HCT116 (cell line): ENCODE data around the gene SEC16B. TPM values are rescaled to one million over a fixed set of nuclear protein-coding genes. Genes with fewer than 3 reads are reported as not detected.

Experiments used
- ATAC-seq: fragments of 200-7000 bp; cut with Tn5 transposase; 2 replicates; pipeline ENCODE4 v1.9.1; 2020; ENCODE audit warnings: mild to moderate bottlenecking, moderate library complexity
- BruUV-seq: library from RNA; stranded (reverse); fragments of 400-500 nt; replicated peaks from 2 replicates; lab custom pipeline; 2021; lab: Mats Ljungman, UMichigan
- CTCF ChIA-PET: fragments of 300-600 bp; sonication (Branson Sonifier 250); formaldehyde crosslinking; loops from one replicate; lab custom pipeline; 2021; ENCODE audit warnings: antibody characterized with exemption; lab: Charles Lee
- POLR2A ChIA-PET: fragments of 300-600, 350-600 bp; sonication (Branson Sonifier 250); formaldehyde crosslinking; loops from one replicate; lab custom pipeline; 2021; ENCODE audit warnings: antibody characterized with exemption; lab: Charles Lee
- RAD21 ChIA-PET, 2 experiments: fragments of 300-600 bp; sonication (Branson Sonifier 250); formaldehyde crosslinking; loops; one replicate each; lab custom pipeline; 2023; ENCODE audit warnings: low total read pairs in 2 of 2; ENCODE audit not compliant: uncharacterized antibody in 2 of 2, unreplicated experiment in 2 of 2, low non-redundant PET in 1 of 2; lab: Charles Lee
- DNase-seq: peaks from one replicate; pipeline ENCODE4 v3.0.0-alpha.2; 2010; ENCODE audit warnings: low read depth, low spot score
- H2AFZ ChIP-seq: fragments of 200-600 bp; shearing (Covaris generic), sonication (generic); 2 replicates; pipeline ENCODE4 v1.6.1; 2017; ENCODE audit warnings: low read depth, mixed run types, mixed read lengths, antibody characterized with exemption, low read length; ENCODE audit not compliant: poor library complexity, severe bottlenecking
- H3K27ac ChIP-seq: 2 replicates; pipeline ENCODE4 v1.5.1; 2012; ENCODE audit warnings: low read depth, low read length
- H3K27me3 ChIP-seq: fragments of 200-600 bp; sonication (generic); 2 replicates; pipeline ENCODE4 v1.6.1; 2016; ENCODE audit warnings: mixed run types, low read length, mixed read lengths; ENCODE audit not compliant: insufficient read depth
- H3K36me3 ChIP-seq, 2 experiments: fragments of 200-500 bp in 1 of 2; fragments of 200-600 bp in 1 of 2; sonication (Bioruptor generic) in 1 of 2; sonication (generic) in 1 of 2; 2 replicates each; pipeline versions ENCODE4 v1.5.1 to v1.6.1; 2014 to 2016; ENCODE audit warnings: low read length in 2 of 2, inconsistent platforms in 1 of 2, mixed read lengths in 1 of 2, mixed run types in 1 of 2; ENCODE audit not compliant: insufficient read depth in 2 of 2, control insufficient read depth in 1 of 2
- H3K4me1 ChIP-seq, 2 experiments: fragments of 200-600 bp in 1 of 2; sonication (generic) in 1 of 2; 2 replicates each; pipeline versions ENCODE4 v1.5.1 to v1.6.1; 2012 to 2017; ENCODE audit warnings: low read length in 2 of 2, inconsistent platforms in 1 of 2, mild to moderate bottlenecking in 1 of 2, mixed read lengths in 1 of 2, mixed run types in 1 of 2, moderate library complexity in 1 of 2; ENCODE audit not compliant: insufficient read depth in 2 of 2, control insufficient read depth in 1 of 2
- H3K4me2 ChIP-seq: fragments of 200-600 bp; sonication (generic); 2 replicates; pipeline ENCODE4 v1.6.1; 2017; ENCODE audit warnings: mixed run types, low read length, mixed read lengths
- H3K4me3 ChIP-seq, 2 experiments: fragments of 200-600 bp in 1 of 2; sonication (generic) in 1 of 2; replicated peaks in 1 of 2; 2 replicates each; pipeline ENCODE4 v1.5.1; 2011 to 2016; ENCODE audit warnings: low read length in 2 of 2, control low read depth in 1 of 2, low read depth in 1 of 2, mild to moderate bottlenecking in 1 of 2, mixed read lengths in 1 of 2, mixed run types in 1 of 2
- H3K79me2 ChIP-seq: fragments of 200-600 bp; sonication (generic); 2 replicates; pipeline ENCODE4 v1.6.1; 2017; ENCODE audit warnings: mild to moderate bottlenecking, mixed run types, low read length, moderate library complexity, mixed read lengths; ENCODE audit not compliant: insufficient read depth
- H3K9ac ChIP-seq: fragments of 200-600 bp; sonication (generic); 2 replicates; pipeline ENCODE4 v1.6.1; 2016; ENCODE audit warnings: low read length, mixed read lengths
- H3K9me2 ChIP-seq: fragments of 200-600 bp; sonication (generic), shearing (Covaris generic); 2 replicates; pipeline ENCODE4 v1.6.1; 2017; ENCODE audit warnings: mixed run types, mild to moderate bottlenecking, moderate library complexity; ENCODE audit not compliant: insufficient read depth
- H3K9me3 ChIP-seq, 2 experiments: fragments of 200-500 bp in 1 of 2; fragments of 200-600 bp in 1 of 2; sonication (Bioruptor generic) in 1 of 2; sonication (generic) in 1 of 2; 2 replicates each; pipeline ENCODE4 v1.6.1; 2014 to 2017; ENCODE audit warnings: low read length in 2 of 2, mixed read lengths in 2 of 2, inconsistent platforms in 1 of 2, low read depth in 1 of 2, mild to moderate bottlenecking in 1 of 2, mixed run types in 1 of 2, moderate library complexity in 1 of 2; ENCODE audit not compliant: control insufficient read depth in 1 of 2, insufficient read depth in 1 of 2
- H4K20me1 ChIP-seq: fragments of 200-600 bp; sonication (generic), shearing (Covaris generic); 2 replicates; pipeline ENCODE4 v1.6.1; 2017; ENCODE audit warnings: mixed run types, mild to moderate bottlenecking, moderate library complexity; ENCODE audit not compliant: insufficient read depth
- CBX3 ChIP-seq: IDR thresholded peaks from 2 replicates; pipeline ENCODE4 v1.6.1; 2012; ENCODE audit warnings: low read depth
- CEBPB ChIP-seq: IDR thresholded peaks from 2 replicates; pipeline ENCODE4 v1.6.1; 2012; ENCODE audit warnings: low read depth
- ELF1 ChIP-seq: IDR thresholded peaks from 2 replicates; pipeline ENCODE4 v1.6.1; 2012; ENCODE audit warnings: low read depth, borderline replicate concordance
- FOSL1 ChIP-seq: IDR thresholded peaks from 2 replicates; pipeline ENCODE4 v1.6.1; 2012; ENCODE audit warnings: low read depth
- POLR2A ChIP-seq: IDR thresholded peaks from 2 replicates; pipeline ENCODE4 v1.7.0; 2011; ENCODE audit warnings: borderline replicate concordance; ENCODE audit not compliant: insufficient read depth, insufficient read length; ENCODE audit errors: extremely low read depth
- POLR2AphosphoS5 ChIP-seq: IDR thresholded peaks from 2 replicates; pipeline ENCODE4 v1.6.1; 2011; ENCODE audit warnings: mild to moderate bottlenecking, low read depth, low read length, moderate library complexity
- RAD21 ChIP-seq: IDR thresholded peaks from 2 replicates; pipeline ENCODE4 v1.6.1; 2012; ENCODE audit warnings: low read depth, mild to moderate bottlenecking
- SP1 ChIP-seq: IDR thresholded peaks from 2 replicates; pipeline ENCODE4 v1.6.1; 2012; ENCODE audit warnings: low read depth
- SRF ChIP-seq: IDR thresholded peaks from 2 replicates; pipeline ENCODE4 v1.6.1; 2012; ENCODE audit warnings: low read depth
- TCF7L2 ChIP-seq: IDR thresholded peaks from 2 replicates; pipeline ENCODE4 v1.7.0; 2011; ENCODE audit warnings: borderline replicate concordance, inconsistent platforms; ENCODE audit not compliant: insufficient read depth, insufficient read length; ENCODE audit errors: extremely low read depth
- YY1 ChIP-seq: IDR thresholded peaks from 2 replicates; pipeline ENCODE4 v1.6.1; 2011; ENCODE audit warnings: low read length, low read depth, moderate library complexity, mild to moderate bottlenecking; ENCODE audit not compliant: insufficient replicate concordance; ENCODE audit errors: extremely low read depth
- ZFX ChIP-seq: fragments of 450-650 bp; IDR thresholded peaks from 2 replicates; pipeline ENCODE4 v1.6.1; 2017
- intact Hi-C: fragments of 100-400 bp; cut with micrococcal nuclease; formaldehyde crosslinking; loops from 2 replicates; pipeline ENCODE4 v1.10.0; 2022
- total RNA-seq: library from RNA; stranded (reverse); gene quantifications from one replicate; pipeline ENCODE4 v1.2.1, GENCODE V29; 2021; ENCODE audit not compliant: unreplicated experiment
- TF ChIP-seq, protein P1 (sequence below): IDR thresholded peaks from 2 replicates; pipeline ENCODE4 v1.6.1; 2012; ENCODE audit warnings: low read depth
- TF ChIP-seq, protein P2 (sequence below): IDR thresholded peaks from 2 replicates; pipeline ENCODE4 v1.6.1; 2011; ENCODE audit warnings: mild to moderate bottlenecking, low read length, moderate library complexity; ENCODE audit not compliant: insufficient replicate concordance; ENCODE audit errors: extremely low read depth
- TF ChIP-seq, protein P3 (sequence below), 3 experiments: fragments of 200-600 bp in 1 of 3; sonication (generic) in 1 of 3; IDR thresholded peaks in 2 of 3; conservative IDR thresholded peaks in 1 of 3; 2 replicates each; pipeline ENCODE4 v1.5.1; 2012 to 2017; ENCODE audit warnings: low read depth in 2 of 3, low read length in 2 of 3, antibody characterized with exemption in 1 of 3, borderline replicate concordance in 1 of 3, control low read depth in 1 of 3, mild to moderate bottlenecking in 1 of 3, mixed read lengths in 1 of 3, mixed run types in 1 of 3, moderate library complexity in 1 of 3; ENCODE audit not compliant: insufficient read depth in 1 of 3

SEC16B gene
- total RNA-seq, 1 experiment from 2014 or later, result 1.2 TPM

DNA sequence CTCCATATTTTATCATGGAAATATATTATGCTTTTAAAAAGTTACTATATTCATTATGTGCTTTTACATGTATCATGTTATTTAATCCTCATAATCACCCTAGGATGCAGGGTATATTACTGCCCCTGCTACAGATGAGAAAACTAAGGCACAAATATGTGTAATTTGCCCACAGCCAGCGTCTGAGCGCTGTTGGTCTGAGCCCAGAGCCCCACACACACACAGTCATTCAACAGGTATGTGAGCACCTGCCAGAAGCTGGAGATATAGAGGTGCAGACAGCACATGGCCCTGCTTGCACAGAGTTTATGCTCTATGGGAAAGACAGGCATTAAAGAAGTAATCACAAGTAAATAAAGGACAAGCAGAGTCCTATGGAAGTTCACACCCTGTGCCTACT, 49.8 kb upstream of the SEC16B start:
- H3K27ac ChIP-seq, result no peak overlapping the region
- POLR2A ChIA-PET, result no interaction called here
- DNase-seq, result no peak
- no peaks in the 10 kb centered on the region for H3K36me3 ChIP-seq
- H3K79me2 ChIP-seq, result no peaks in the 10 kb centered on the region
- H3K9me3 ChIP-seq, result 0 out of 4 replicates have a peak, but pooled peaks cover 0 to 4% of the 10 kb centered on the region in 2 experiments
- H3K27me3 ChIP-seq, result no peaks in the 10 kb centered on the region
- H3K4me2 ChIP-seq, result no peak overlapping the region
- no peak overlapping the region for H3K4me3 ChIP-seq
- no peaks in the 10 kb centered on the region for H4K20me1 ChIP-seq
- H3K4me1 ChIP-seq, result no peaks in the 10 kb centered on the region
- CTCF ChIA-PET, result interaction anchor here (1.7 kb wide), 1 partner anchor 12 kb away, joined by 8 read pairs; no protein-coding TSS in a partner anchor
- no peak overlapping the region for H2AFZ ChIP-seq
- no peaks in the 10 kb centered on the region for H3K9me2 ChIP-seq
- no peak overlapping the region for H3K9ac ChIP-seq
- intact Hi-C loops, result no loop called here
- TF ChIP-seq, protein P1, sequence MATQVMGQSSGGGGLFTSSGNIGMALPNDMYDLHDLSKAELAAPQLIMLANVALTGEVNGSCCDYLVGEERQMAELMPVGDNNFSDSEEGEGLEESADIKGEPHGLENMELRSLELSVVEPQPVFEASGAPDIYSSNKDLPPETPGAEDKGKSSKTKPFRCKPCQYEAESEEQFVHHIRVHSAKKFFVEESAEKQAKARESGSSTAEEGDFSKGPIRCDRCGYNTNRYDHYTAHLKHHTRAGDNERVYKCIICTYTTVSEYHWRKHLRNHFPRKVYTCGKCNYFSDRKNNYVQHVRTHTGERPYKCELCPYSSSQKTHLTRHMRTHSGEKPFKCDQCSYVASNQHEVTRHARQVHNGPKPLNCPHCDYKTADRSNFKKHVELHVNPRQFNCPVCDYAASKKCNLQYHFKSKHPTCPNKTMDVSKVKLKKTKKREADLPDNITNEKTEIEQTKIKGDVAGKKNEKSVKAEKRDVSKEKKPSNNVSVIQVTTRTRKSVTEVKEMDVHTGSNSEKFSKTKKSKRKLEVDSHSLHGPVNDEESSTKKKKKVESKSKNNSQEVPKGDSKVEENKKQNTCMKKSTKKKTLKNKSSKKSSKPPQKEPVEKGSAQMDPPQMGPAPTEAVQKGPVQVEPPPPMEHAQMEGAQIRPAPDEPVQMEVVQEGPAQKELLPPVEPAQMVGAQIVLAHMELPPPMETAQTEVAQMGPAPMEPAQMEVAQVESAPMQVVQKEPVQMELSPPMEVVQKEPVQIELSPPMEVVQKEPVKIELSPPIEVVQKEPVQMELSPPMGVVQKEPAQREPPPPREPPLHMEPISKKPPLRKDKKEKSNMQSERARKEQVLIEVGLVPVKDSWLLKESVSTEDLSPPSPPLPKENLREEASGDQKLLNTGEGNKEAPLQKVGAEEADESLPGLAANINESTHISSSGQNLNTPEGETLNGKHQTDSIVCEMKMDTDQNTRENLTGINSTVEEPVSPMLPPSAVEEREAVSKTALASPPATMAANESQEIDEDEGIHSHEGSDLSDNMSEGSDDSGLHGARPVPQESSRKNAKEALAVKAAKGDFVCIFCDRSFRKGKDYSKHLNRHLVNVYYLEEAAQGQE, result no peak
- TF ChIP-seq SRF (no peak), YY1 (no peak), POLR2A (no peak), POLR2AphosphoS5 (no peak), TCF7L2 (no peak), ELF1 (no peak), ZFX (no peak), CBX3 (no peak), RAD21 (no peak), CEBPB (no peak), SP1 (no peak), FOSL1 (no peak)
- TF ChIP-seq, protein P2, sequence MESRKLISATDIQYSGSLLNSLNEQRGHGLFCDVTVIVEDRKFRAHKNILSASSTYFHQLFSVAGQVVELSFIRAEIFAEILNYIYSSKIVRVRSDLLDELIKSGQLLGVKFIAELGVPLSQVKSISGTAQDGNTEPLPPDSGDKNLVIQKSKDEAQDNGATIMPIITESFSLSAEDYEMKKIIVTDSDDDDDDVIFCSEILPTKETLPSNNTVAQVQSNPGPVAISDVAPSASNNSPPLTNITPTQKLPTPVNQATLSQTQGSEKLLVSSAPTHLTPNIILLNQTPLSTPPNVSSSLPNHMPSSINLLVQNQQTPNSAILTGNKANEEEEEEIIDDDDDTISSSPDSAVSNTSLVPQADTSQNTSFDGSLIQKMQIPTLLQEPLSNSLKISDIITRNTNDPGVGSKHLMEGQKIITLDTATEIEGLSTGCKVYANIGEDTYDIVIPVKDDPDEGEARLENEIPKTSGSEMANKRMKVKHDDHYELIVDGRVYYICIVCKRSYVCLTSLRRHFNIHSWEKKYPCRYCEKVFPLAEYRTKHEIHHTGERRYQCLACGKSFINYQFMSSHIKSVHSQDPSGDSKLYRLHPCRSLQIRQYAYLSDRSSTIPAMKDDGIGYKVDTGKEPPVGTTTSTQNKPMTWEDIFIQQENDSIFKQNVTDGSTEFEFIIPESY, result no peak
- TF ChIP-seq, protein P3, sequence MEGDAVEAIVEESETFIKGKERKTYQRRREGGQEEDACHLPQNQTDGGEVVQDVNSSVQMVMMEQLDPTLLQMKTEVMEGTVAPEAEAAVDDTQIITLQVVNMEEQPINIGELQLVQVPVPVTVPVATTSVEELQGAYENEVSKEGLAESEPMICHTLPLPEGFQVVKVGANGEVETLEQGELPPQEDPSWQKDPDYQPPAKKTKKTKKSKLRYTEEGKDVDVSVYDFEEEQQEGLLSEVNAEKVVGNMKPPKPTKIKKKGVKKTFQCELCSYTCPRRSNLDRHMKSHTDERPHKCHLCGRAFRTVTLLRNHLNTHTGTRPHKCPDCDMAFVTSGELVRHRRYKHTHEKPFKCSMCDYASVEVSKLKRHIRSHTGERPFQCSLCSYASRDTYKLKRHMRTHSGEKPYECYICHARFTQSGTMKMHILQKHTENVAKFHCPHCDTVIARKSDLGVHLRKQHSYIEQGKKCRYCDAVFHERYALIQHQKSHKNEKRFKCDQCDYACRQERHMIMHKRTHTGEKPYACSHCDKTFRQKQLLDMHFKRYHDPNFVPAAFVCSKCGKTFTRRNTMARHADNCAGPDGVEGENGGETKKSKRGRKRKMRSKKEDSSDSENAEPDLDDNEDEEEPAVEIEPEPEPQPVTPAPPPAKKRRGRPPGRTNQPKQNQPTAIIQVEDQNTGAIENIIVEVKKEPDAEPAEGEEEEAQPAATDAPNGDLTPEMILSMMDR (IDR thresholded peaks at IDR 0.05 in 2 of 3, conservative IDR thresholded peaks at IDR 0.05 in 1 of 3; ENCODE audit: borderline replicate concordance in 1 of 3, insufficient read depth in 1 of 3, low read depth in 2 of 3, low read length in 2 of 3), result no peak
- TF ChIP-seq, all 23 proteins: peak for 0
- ATAC-seq, result no peak
- BruUV-seq, result no TSS peak
- RAD21 ChIA-PET, result no interaction called here
